Sigmoid colon (tissue), 7 donors: ENCODE results near the gene ACAT2. TPM values are rescaled to one million over a fixed set of nuclear protein-coding genes. Genes with fewer than 3 reads are reported as not detected.
"Not testable (repeated sequence)": the region's sequence is repeated elsewhere in the genome, so short reads cannot be mapped to it uniquely, and the experiment has no call there.

Experiments used
- DNase-seq: peaks from one replicate; pipeline ENCODE4 v3.0.0-alpha.2; 2019
- H3K27ac ChIP-seq, 4 donors: fragments of 200-600 bp; sonication (generic); one replicate each; pipeline ENCODE4 v1.5.1; 2016 to 2019; ENCODE audit warnings: mild to moderate bottlenecking in 1 of 4
- H3K27me3 ChIP-seq, 3 donors: fragments of 200-600 bp; sonication (generic); one replicate each; pipeline ENCODE4 v1.5.1; 2019; ENCODE audit warnings: mild to moderate bottlenecking in 1 of 3
- H3K36me3 ChIP-seq, 4 donors: fragments of 200-600 bp; sonication (generic); one replicate each; pipeline ENCODE4 v1.5.1; 2016 to 2019
- H3K4me1 ChIP-seq, 4 donors: fragments of 200-600 bp; sonication (generic); one replicate each; pipeline ENCODE4 v1.5.1; 2017 to 2019
- H3K4me3 ChIP-seq, 4 donors: fragments of 200-600 bp; sonication (generic); one replicate each; pipeline ENCODE4 v1.5.1; 2017 to 2019; ENCODE audit warnings: mild to moderate bottlenecking in 2 of 4, moderate library complexity in 1 of 4
- H3K9me3 ChIP-seq, 4 donors: fragments of 200-600 bp in 3 of 4; sonication (generic) in 3 of 4; one replicate each; pipeline versions ENCODE4 v1.5.1 to v1.6.1; 2013 to 2019
- CTCF ChIP-seq, 4 experiments: fragments of 450-650 bp in 3 of 4; fragments of 200-600 bp in 1 of 4; IDR thresholded peaks; one replicate each; pipeline ENCODE4 v1.5.1; 2016 to 2019; ENCODE audit warnings: antibody characterized with exemption in 4 of 4, mild to moderate bottlenecking in 3 of 4, moderate library complexity in 2 of 4
- EP300 ChIP-seq, 4 donors: sonication (generic); formaldehyde crosslinking; IDR thresholded peaks; one replicate each; pipeline ENCODE4 v1.6.1; 2017; ENCODE audit warnings: antibody characterized with exemption in 4 of 4
- POLR2A ChIP-seq, 2 donors: fragments of 450-650 bp; IDR thresholded peaks; one replicate each; pipeline ENCODE4 v1.6.1; 2016; ENCODE audit warnings: antibody characterized with exemption in 2 of 2, mild to moderate bottlenecking in 2 of 2, moderate library complexity in 2 of 2
- POLR2AphosphoS5 ChIP-seq, 4 donors: sonication (generic); formaldehyde crosslinking; IDR thresholded peaks; one replicate each; pipeline ENCODE4 v1.6.1; 2017; ENCODE audit warnings: antibody characterized with exemption in 4 of 4
- WGBS, 2 donors: extraction: QIAGEN DNeasy Blood & Tissue Kit; methylation state at CpG; one replicate each; pipeline ENCODE4 v1.1.7; 2013; 5-methylcytosine and 5-hydroxymethylcytosine counted together
- intact Hi-C: fragments of 100-400 bp; cut with DNase I; formaldehyde crosslinking; loops from one replicate; pipeline ENCODE4 v1.15.1; 2023
- polyA plus RNA-seq, 3 donors: library from polyadenylated mRNA; stranded (reverse); fragments of 200-250 nt; gene quantifications; one replicate each; pipeline ENCODE4 v1.2.3, GENCODE V29; 2013
- total RNA-seq, 4 donors: library from RNA; depleted of rRNA; stranded (reverse); fragments of >200 nt; gene quantifications; one replicate each; pipeline ENCODE4 v1.1.0, GENCODE V29; 2016
- donor health status: healthy with polysubstance abuse.
- donor health status: Bipolar disorder and iron deficiency.
- donor health status: healthy.

ACAT2 gene
- total and polyA plus RNA-seq, 7 donors, result 4.1 to 85.1 (median 12.1) TPM

GRCh38 chr6:159808647-159809046 is 46.8 kb downstream of the ACAT2 start:
- intact Hi-C loops, result no loop called here
- 83 to 93% methylated on average over 6 of the region's 6 CpGs for WGBS, 2 donors
- no peak for DNase-seq

GRCh38 chr6:159809149-159809548 is 47.3 kb downstream of the ACAT2 start:
- H3K27ac ChIP-seq, result no peak overlapping the region
- H3K9me3 ChIP-seq, result no peaks in the 10 kb centered on the region
- no peaks in the 10 kb centered on the region for H3K27me3 ChIP-seq
- no peaks in the 10 kb centered on the region for H3K4me1 ChIP-seq
- DNase-seq, result no peak
- WGBS, 2 donors, result 88 to 96% methylated on average over 4 of the region's 4 CpGs
- peaks cover 0 to 4% (median 0%) of the 10 kb centered on the region in 4 donors for H3K36me3 ChIP-seq
- intact Hi-C loops, result no loop called here
- TF ChIP-seq POLR2A (IDR thresholded peaks at IDR 0.05) (no peak), CTCF (IDR thresholded peaks at IDR 0.05) (no peak), EP300 (IDR thresholded peaks at IDR 0.05) (no peak), POLR2AphosphoS5 (IDR thresholded peaks at IDR 0.05) (no peak)
- H3K4me3 ChIP-seq, result no peak overlapping the region

More at GRCh38 chr6:159808647-159809046, 46.8 kb downstream of the ACAT2 start:
- Histone ChIP-seq H3K27me3 (no peaks in the 10 kb centered on the region), H3K27ac (no peak overlapping the region), H3K4me3 (no peak overlapping the region), H3K9me3 (no peaks in the 10 kb centered on the region), H3K36me3 (peaks cover 0 to 4% (median 0%) of the 10 kb centered on the region in 4 donors), H3K4me1 (no peaks in the 10 kb centered on the region)
- TF ChIP-seq POLR2A (IDR thresholded peaks at IDR 0.05) (no peak), POLR2AphosphoS5 (IDR thresholded peaks at IDR 0.05) (no peak), CTCF (IDR thresholded peaks at IDR 0.05) (no peak)

GRCh38 chr6:159813781-159814180 is 51.9 kb downstream of the ACAT2 start:
- TF ChIP-seq POLR2A (IDR thresholded peaks at IDR 0.05) (no peak), EP300 (IDR thresholded peaks at IDR 0.05) (no peak), POLR2AphosphoS5 (IDR thresholded peaks at IDR 0.05) (no peak), CTCF (IDR thresholded peaks at IDR 0.05) (no peak)
- no peaks in the 10 kb centered on the region for H3K27me3 ChIP-seq
- no peak overlapping the region for H3K4me3 ChIP-seq
- no peaks in the 10 kb centered on the region for H3K4me1 ChIP-seq
- no peaks in the 10 kb centered on the region for H3K9me3 ChIP-seq
- no peak for DNase-seq
- H3K36me3 ChIP-seq, result no peaks in the 10 kb centered on the region
- intact Hi-C loops, result no loop called here
- WGBS, 2 donors, result 90 to 91% methylated on average over 9 of the region's 9 CpGs
- no peak overlapping the region for H3K27ac ChIP-seq

DNA sequence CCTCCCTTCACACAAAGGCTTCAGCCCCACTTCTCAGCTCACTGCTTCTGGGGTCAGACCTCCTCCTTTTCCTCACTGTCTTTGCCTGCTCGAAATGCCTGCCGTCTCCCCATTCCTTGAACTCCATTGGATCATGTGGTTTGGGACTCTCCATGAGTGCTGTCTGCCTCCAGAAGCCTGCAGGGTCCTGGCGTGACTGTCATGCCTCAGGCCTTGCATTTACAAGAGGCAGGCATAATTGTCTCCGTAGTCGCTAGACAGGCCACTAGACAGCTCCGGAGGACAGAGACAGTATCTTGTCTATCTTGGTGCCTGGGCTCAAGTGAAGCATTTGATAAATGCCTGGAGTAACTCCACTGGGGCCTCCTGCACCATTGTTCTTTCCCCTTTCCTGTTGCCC is 53.6 kb downstream of the ACAT2 start:
- intact Hi-C loops, result no loop called here

GRCh38 chr6:159816775-159817174 is 54.9 kb downstream of the ACAT2 start:
- intact Hi-C loops, H3K36me3 ChIP-seq, H3K4me3 ChIP-seq, H3K9me3 ChIP-seq, DNase-seq, H3K27me3 ChIP-seq, H3K27ac ChIP-seq, H3K4me1 ChIP-seq: not testable (repeated sequence)
- WGBS, 2 donors, result 23 to 67% methylated on average over 3 of the region's 3 CpGs

More for the DNA sequence above, 53.6 kb downstream of the ACAT2 start:
- Histone ChIP-seq H3K9me3 (no peaks in the 10 kb centered on the region), H3K4me3 (no peak overlapping the region), H3K36me3 (no peaks in the 10 kb centered on the region), H3K27me3 (no peaks in the 10 kb centered on the region), H3K4me1 (no peaks in the 10 kb centered on the region), H3K27ac (no peak overlapping the region)
- 83 to 87% methylated on average over 6 of the region's 6 CpGs for WGBS, 2 donors
- TF ChIP-seq EP300 (IDR thresholded peaks at IDR 0.05) (no peak), POLR2A (IDR thresholded peaks at IDR 0.05) (no peak), POLR2AphosphoS5 (IDR thresholded peaks at IDR 0.05) (no peak), CTCF (IDR thresholded peaks at IDR 0.05) (no peak)
- no peak for DNase-seq
